ENCODE measurements around the gene PCBP4.
A peak's percentile ranks its signal among the peaks of the same experiment; 100 is the strongest.
"Not testable (repeated sequence)": the region's sequence is repeated elsewhere in the genome, so short reads cannot be mapped to it uniquely, and the experiment has no call there.

Gene PCBP4

GRCh38 chr3:51992017-51992682 lies 24.9 kb upstream of the PCBP4 start:
- H3K36me3 ChIP-seq (ENCODE audit: insufficient read depth, low read length), result peaks cover 24% of the 10 kb centered on the region
- peaks cover 14% of the 10 kb centered on the region for H3K4me1 ChIP-seq (ENCODE audit: insufficient read depth, low read length)
- no peak overlapping the region for H3K4me3 ChIP-seq (ENCODE audit: low read depth in 1 of 2, low read length in 2 of 2)
- no peak overlapping the region for H3K27ac ChIP-seq (ENCODE audit: low read depth, low read length)
- no peaks in the 10 kb centered on the region for H3K27me3 ChIP-seq (ENCODE audit: control insufficient read depth in 1 of 2, insufficient read depth in 2 of 2, low read length in 2 of 2)
- H3K9me3 ChIP-seq (ENCODE audit: low read length), result no peaks in the 10 kb centered on the region
- no peak overlapping the region for H3K9ac ChIP-seq (ENCODE audit: low read length)

GRCh38 chr3:51990501-51990971 lies 23.3 kb upstream of the PCBP4 start:
- H3K9me3 ChIP-seq (ENCODE audit: low read length), result not testable (repeated sequence)

GRCh38 chr3:51988286-51989146 lies 21.3 kb upstream of the PCBP4 start:
- Histone ChIP-seq H3K4me1 (ENCODE audit: insufficient read depth, low read length) (peaks cover 9% of the 10 kb centered on the region), H3K9ac (ENCODE audit: low read length) (no peak overlapping the region)

More at GRCh38 chr3:51990501-51990971, 23.3 kb upstream of the PCBP4 start:
- not testable (repeated sequence) for H3K27ac ChIP-seq (ENCODE audit: low read depth, low read length); H3K27me3 ChIP-seq (ENCODE audit: control insufficient read depth in 1 of 2, insufficient read depth in 2 of 2, low read length in 2 of 2); H3K4me3 ChIP-seq (ENCODE audit: low read depth in 1 of 2, low read length in 2 of 2); H3K9ac ChIP-seq (ENCODE audit: low read length)
- H3K4me1 ChIP-seq (ENCODE audit: insufficient read depth, low read length), result peaks cover 14% of the 10 kb centered on the region
- peaks cover 24% of the 10 kb centered on the region for H3K36me3 ChIP-seq (ENCODE audit: insufficient read depth, low read length)

GRCh38 chr3:51987568-51987967 lies 20.3 kb upstream of the PCBP4 start:
- Histone ChIP-seq H3K4me1 (ENCODE audit: insufficient read depth, low read length) (peaks cover 13% of the 10 kb centered on the region), H3K27me3 (ENCODE audit: control insufficient read depth in 1 of 2, insufficient read depth in 2 of 2, low read length in 2 of 2) (no peaks in the 10 kb centered on the region), H3K36me3 (ENCODE audit: insufficient read depth, low read length) (peaks cover 6% of the 10 kb centered on the region), H3K4me3 (ENCODE audit: low read depth in 1 of 2, low read length in 2 of 2) (no peak overlapping the region), H3K9ac (ENCODE audit: low read length) (no peak overlapping the region), H3K9me3 (ENCODE audit: low read length) (no peaks in the 10 kb centered on the region), H3K27ac (ENCODE audit: low read depth, low read length) (no peak overlapping the region)

More at GRCh38 chr3:51988286-51989146, 21.3 kb upstream of the PCBP4 start:
- Histone ChIP-seq H3K27me3 (ENCODE audit: control insufficient read depth in 1 of 2, insufficient read depth in 2 of 2, low read length in 2 of 2) (no peaks in the 10 kb centered on the region), H3K9me3 (ENCODE audit: low read length) (no peaks in the 10 kb centered on the region), H3K4me3 (ENCODE audit: low read depth in 1 of 2, low read length in 2 of 2) (no peak overlapping the region), H3K36me3 (ENCODE audit: insufficient read depth, low read length) (peaks cover 10% of the 10 kb centered on the region), H3K27ac (ENCODE audit: low read depth, low read length) (no peak overlapping the region)

DNA sequence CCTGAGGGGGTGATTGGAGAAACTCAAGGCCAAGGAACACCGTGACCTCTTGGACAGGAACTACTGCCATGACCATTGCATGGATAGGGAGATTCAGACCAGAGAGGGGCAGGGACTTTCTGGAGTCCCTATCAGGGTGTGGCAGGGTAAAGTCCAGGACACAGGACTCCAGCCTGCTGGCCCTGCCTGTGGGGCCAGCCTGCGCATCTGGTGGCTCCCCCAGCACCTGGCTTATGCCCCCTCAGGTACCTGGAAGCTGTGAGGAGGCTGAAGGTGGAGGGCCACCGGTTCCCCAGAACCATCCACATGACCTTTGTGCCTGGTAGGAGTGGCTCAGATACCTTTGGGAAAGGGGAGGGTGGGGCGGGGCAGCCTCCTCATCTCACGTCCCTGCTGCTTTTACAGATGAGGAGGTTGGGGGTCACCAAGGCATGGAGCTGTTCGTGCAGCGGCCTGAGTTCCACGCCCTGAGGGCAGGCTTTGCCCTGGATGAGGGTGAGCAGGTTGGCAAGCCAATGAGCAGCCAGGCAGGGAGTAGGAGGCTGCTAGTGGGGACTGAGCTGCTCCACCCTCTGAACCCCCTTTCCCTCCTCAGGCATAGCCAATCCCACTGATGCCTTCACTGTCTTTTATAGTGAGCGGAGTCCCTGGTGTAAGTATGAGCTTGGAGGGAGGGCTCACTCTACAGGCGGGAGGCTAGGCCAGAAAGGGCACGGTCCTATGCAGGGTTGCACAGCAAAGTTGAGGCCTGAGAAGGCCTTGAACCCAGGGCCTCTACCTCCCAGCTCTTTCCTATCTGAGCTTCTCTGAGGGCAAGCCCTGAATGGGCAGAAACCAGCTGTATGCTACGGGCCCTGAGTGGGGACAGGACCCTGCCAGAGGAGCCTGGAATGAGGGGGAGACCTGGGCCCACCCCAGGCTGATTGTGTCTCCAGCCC lies 19.0 kb upstream of the PCBP4 start:
- no peaks in the 10 kb centered on the region for H3K9me3 ChIP-seq (ENCODE audit: low read length)
- H3K27me3 ChIP-seq (ENCODE audit: control insufficient read depth in 1 of 2, insufficient read depth in 2 of 2, low read length in 2 of 2), result no peaks in the 10 kb centered on the region
- no peak overlapping the region for H3K4me3 ChIP-seq (ENCODE audit: low read depth in 1 of 2, low read length in 2 of 2)
- no peaks in the 10 kb centered on the region for H3K36me3 ChIP-seq (ENCODE audit: insufficient read depth, low read length)
- no peak overlapping the region for H3K9ac ChIP-seq (ENCODE audit: low read length)
- no peak overlapping the region for H3K27ac ChIP-seq (ENCODE audit: low read depth, low read length)
- peaks cover 20% of the 10 kb centered on the region for H3K4me1 ChIP-seq (ENCODE audit: insufficient read depth, low read length)

DNA sequence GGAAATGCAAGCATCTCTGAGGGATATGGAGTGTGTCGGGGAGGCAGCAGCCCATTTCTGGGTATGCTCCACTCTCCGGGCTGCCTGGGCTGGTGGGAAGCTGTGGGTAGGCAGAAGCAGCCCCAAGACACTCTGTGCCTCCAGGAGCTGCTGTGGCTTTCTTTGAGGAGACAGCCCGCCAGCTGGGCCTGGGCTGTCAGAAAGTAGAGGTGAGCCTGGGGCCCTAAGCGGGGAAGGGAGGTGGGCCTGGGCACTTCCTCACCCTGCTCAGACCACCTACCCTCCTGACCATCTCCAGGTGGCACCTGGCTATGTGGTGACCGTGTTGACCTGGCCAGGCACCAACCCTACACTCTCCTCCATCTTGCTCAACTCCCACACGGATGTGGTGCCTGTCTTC lies 17.8 kb upstream of the PCBP4 start:
- H3K27me3 ChIP-seq (ENCODE audit: control insufficient read depth in 1 of 2, insufficient read depth in 2 of 2, low read length in 2 of 2), result no peaks in the 10 kb centered on the region
- H3K36me3 ChIP-seq (ENCODE audit: insufficient read depth, low read length), result peaks cover 5% of the 10 kb centered on the region
- H3K4me1 ChIP-seq (ENCODE audit: insufficient read depth, low read length), result peaks cover 20% of the 10 kb centered on the region
- H3K9ac ChIP-seq (ENCODE audit: low read length), result no peak overlapping the region
- no peaks in the 10 kb centered on the region for H3K9me3 ChIP-seq (ENCODE audit: low read length)
- H3K4me3 ChIP-seq (ENCODE audit: low read depth in 1 of 2, low read length in 2 of 2), result no peak overlapping the region
- no peak overlapping the region for H3K27ac ChIP-seq (ENCODE audit: low read depth, low read length)

DNA sequence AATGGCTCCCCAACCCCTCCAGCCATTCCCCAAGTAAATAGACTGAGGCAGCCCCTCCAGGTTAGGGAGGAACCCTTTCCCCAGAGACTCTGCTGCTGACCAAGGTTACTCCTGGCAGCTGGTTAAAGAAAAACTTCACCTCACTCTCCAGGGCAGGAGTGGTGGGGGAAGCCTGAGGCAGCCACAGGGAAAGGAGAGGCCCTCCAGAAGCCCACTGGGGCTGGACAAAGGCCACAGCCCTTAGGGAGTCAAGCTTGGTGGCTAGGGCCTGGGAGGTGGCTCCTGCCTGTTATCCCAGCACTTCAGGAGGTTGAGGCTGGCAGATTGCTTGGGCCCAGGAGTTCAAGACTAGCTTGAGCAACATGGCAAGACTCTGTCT lies 17.0 kb upstream of the PCBP4 start:
- Histone ChIP-seq H3K4me1 (ENCODE audit: insufficient read depth, low read length) (peaks cover 20% of the 10 kb centered on the region), H3K27me3 (ENCODE audit: control insufficient read depth in 1 of 2, insufficient read depth in 2 of 2, low read length in 2 of 2) (no peaks in the 10 kb centered on the region), H3K4me3 (ENCODE audit: low read depth in 1 of 2, low read length in 2 of 2) (no peak overlapping the region), H3K9ac (ENCODE audit: low read length) (no peak overlapping the region), H3K9me3 (ENCODE audit: low read length) (no peaks in the 10 kb centered on the region), H3K27ac (ENCODE audit: low read depth, low read length) (no peak overlapping the region), H3K36me3 (ENCODE audit: insufficient read depth, low read length) (peaks cover 5% of the 10 kb centered on the region)

- Histone ChIP-seq H3K4me1 (ENCODE audit: insufficient read depth, low read length) (peaks cover 20% of the 10 kb centered on the region), H3K27me3 (ENCODE audit: control insufficient read depth in 1 of 2, insufficient read depth in 2 of 2, low read length in 2 of 2) (no peaks in the 10 kb centered on the region), H3K9me3 (ENCODE audit: low read length) (no peaks in the 10 kb centered on the region), H3K9ac (ENCODE audit: low read length) (peak overlapping the region; percentile 70), H3K36me3 (ENCODE audit: insufficient read depth, low read length) (peaks cover 5% of the 10 kb centered on the region), H3K27ac (ENCODE audit: low read depth, low read length) (peak overlapping the region; percentile 89), H3K4me3 (ENCODE audit: low read depth in 1 of 2, low read length in 2 of 2) (peak overlapping the region; percentile 47 to 92)
These were observed 16.5 kb upstream of the PCBP4 start for GRCh38 chr3:51983578-51984268.

DNA sequence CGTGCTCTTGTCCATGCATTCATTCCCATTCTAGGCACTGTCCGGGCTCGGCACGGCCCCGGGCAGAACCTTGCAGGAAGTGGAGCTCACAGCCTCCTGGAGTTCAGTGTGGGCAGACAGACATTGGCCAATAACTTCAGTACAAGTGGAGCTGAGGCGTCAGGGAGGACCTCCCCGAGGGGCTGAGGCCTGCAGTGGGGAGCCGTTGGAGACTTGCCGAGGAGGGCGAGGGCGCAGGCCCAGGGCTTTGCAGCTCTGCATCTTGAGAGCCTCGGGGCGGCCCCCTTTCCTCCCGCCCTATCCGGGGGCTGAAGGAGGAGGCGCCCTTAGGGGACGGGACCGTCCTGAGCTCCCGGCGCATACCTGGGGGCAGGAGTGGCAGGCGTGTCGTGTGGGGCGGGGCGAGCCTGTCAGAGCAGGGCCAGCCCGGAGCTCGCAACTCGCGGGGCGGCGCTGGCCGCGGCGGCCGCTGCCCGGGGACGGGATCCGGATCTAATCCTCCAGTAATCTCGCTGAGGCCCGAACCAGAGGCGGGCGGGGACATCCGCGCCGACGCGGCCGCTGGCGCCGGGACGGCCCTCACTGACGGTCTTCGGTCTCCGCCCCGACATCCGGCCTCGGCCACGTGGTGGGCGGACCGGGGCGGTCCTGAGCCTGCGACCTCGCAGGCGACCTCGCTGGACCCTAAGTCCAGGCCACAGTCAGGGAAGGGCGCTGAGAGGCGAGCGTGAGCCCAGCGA lies 15.8 kb upstream of the PCBP4 start, which contains the start of gene ACY1:
Gene ACY1 (plus strand): TSS at position 698 of the 740 bp plus-strand sequence. CDS start 530 bp downstream, outside the sequence.
- Histone ChIP-seq H3K27me3 (ENCODE audit: control insufficient read depth in 1 of 2, insufficient read depth in 2 of 2, low read length in 2 of 2) (no peaks in the 10 kb centered on the region), H3K27ac (ENCODE audit: low read depth, low read length) (peak within 1 kb of the TSS; percentile 89), H3K36me3 (ENCODE audit: insufficient read depth, low read length) (peaks cover 5% of the 10 kb centered on the region), H3K9me3 (ENCODE audit: low read length) (no peaks in the 10 kb centered on the region), H3K9ac (ENCODE audit: low read length) (peak within 1 kb of the TSS; percentile 70), H3K4me3 (ENCODE audit: low read depth in 1 of 2, low read length in 2 of 2) (peak within 1 kb of the TSS; percentile 47 to 92), H3K4me1 (ENCODE audit: insufficient read depth, low read length) (peaks cover 20% of the 10 kb centered on the region)

DNA sequence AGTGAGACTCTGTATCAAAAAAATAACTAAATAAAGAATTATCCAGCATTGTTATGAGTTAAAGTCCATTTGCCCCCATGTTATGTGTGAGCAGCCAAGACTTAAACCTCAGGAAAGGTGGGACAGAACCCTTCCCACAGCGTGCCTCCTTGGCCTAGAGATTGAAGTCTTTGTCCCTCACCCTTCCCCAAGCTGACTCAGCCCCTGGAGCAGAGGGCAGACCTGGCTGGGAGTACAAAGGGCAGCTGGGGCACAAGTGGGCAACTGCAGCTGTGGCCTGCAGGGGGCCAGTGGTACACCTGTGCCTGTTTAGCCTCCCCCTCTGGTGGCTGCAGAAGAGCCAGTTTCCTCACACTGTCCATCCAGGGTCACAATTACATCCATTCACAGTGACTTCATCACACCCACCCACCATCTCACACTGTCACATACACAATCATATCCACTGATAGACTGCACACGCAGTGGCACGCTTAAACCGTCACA lies 15.1 kb upstream of the PCBP4 start:
- Histone ChIP-seq H3K4me1 (ENCODE audit: insufficient read depth, low read length) (peaks cover 20% of the 10 kb centered on the region), H3K9me3 (ENCODE audit: low read length) (no peaks in the 10 kb centered on the region), H3K36me3 (ENCODE audit: insufficient read depth, low read length) (peaks cover 5% of the 10 kb centered on the region), H3K27me3 (ENCODE audit: control insufficient read depth in 1 of 2, insufficient read depth in 2 of 2, low read length in 2 of 2) (no peaks in the 10 kb centered on the region), H3K9ac (ENCODE audit: low read length) (peak overlapping the region; percentile 70), H3K4me3 (ENCODE audit: low read depth in 1 of 2, low read length in 2 of 2) (peak overlapping the region; percentile 47 to 92), H3K27ac (ENCODE audit: low read depth, low read length) (peak overlapping the region; percentile 89)
